ENCODE measurements around the gene HLA-DRB5.

- TF ChIP-seq EZH2 (IDR thresholded peaks at IDR 0.05; ENCODE audit: insufficient read depth, poor library complexity, severe bottlenecking): no peak
- TF ChIP-seq EZH2phosphoT487 (IDR thresholded peaks at IDR 0.05; ENCODE audit: insufficient read depth, low read depth): no peak
Observed at GRCh38 chr6:32529697-32530430, at the start of gene HLA-DRB5.
